Liver (tissue), 9 donors: Measurements from ENCODE around the gene PRDM12. TPM values are rescaled to one million over a fixed set of nuclear protein-coding genes. Genes with fewer than 3 reads are reported as not detected.

Experiments used
- DNase-seq: peaks from one replicate; pipeline ENCODE4 v3.0.0-alpha.2; 2017; ENCODE audit warnings: low spot score
- H3K27ac ChIP-seq, 2 donors: one replicate each; pipeline ENCODE4 v1.7.0; 2013; ENCODE audit warnings: inconsistent platforms in 2 of 2, low read length in 2 of 2, control low read depth in 1 of 2, low read depth in 1 of 2, mild to moderate bottlenecking in 1 of 2
- H3K27me3 ChIP-seq, 4 donors: one replicate each; pipeline versions ENCODE4 v1.6.1 to v1.7.0; 2013; ENCODE audit warnings: low read length in 3 of 4, inconsistent platforms in 1 of 4, mild to moderate bottlenecking in 1 of 4, moderate library complexity in 1 of 4; ENCODE audit not compliant: control insufficient read depth in 4 of 4, insufficient read depth in 4 of 4
- H3K36me3 ChIP-seq, 4 donors: one replicate each; pipeline versions ENCODE4 v1.6.1 to v1.7.0; 2013; ENCODE audit warnings: low read length in 3 of 4, mild to moderate bottlenecking in 3 of 4, low read depth in 1 of 4, moderate library complexity in 1 of 4; ENCODE audit not compliant: control insufficient read depth in 4 of 4, insufficient read depth in 3 of 4
- H3K4me1 ChIP-seq, 4 donors: one replicate each; pipeline versions ENCODE4 v1.6.1 to v1.7.0; 2013; ENCODE audit warnings: low read length in 3 of 4, mild to moderate bottlenecking in 3 of 4, moderate library complexity in 1 of 4; ENCODE audit not compliant: control insufficient read depth in 4 of 4, insufficient read depth in 4 of 4
- H3K4me3 ChIP-seq, 3 donors: one replicate each; pipeline versions ENCODE4 v1.6.1 to v1.7.0; 2013; ENCODE audit warnings: low read length in 3 of 3, control low read depth in 1 of 3, low read depth in 1 of 3, mild to moderate bottlenecking in 1 of 3
- H3K9ac ChIP-seq, 2 donors: one replicate each; pipeline ENCODE4 v1.7.0; 2013; ENCODE audit warnings: low read length in 2 of 2, mild to moderate bottlenecking in 2 of 2, moderate library complexity in 2 of 2, control low read depth in 1 of 2, low read depth in 1 of 2
- H3K9me3 ChIP-seq, 4 donors: one replicate each; pipeline versions ENCODE4 v1.6.1 to v1.7.0; 2013; ENCODE audit warnings: low read length in 3 of 4; ENCODE audit not compliant: control insufficient read depth in 4 of 4
- ATF3 ChIP-seq: IDR thresholded peaks from 2 replicates; pipeline ENCODE4 v1.6.1; 2016; ENCODE audit warnings: antibody characterized with exemption
- CTCF ChIP-seq: fragments of 150-350 bp; IDR thresholded peaks from 2 replicates; pipeline ENCODE4 v1.5.1; 2017; ENCODE audit warnings: improper control_type of control experiment, low read depth, low read length; ENCODE audit not compliant: missing input control
- EGR1 ChIP-seq, 2 donors: IDR thresholded peaks; 2 replicates each; pipeline ENCODE4 v1.6.1; 2016 to 2018; ENCODE audit warnings: antibody characterized with exemption in 2 of 2, low read depth in 2 of 2
- FOXA1 ChIP-seq: IDR thresholded peaks from 2 replicates; pipeline ENCODE4 v1.6.1; 2016; ENCODE audit warnings: antibody characterized with exemption
- FOXA2 ChIP-seq: IDR thresholded peaks from 2 replicates; pipeline ENCODE4 v1.6.1; 2016; ENCODE audit warnings: antibody characterized with exemption
- GABPA ChIP-seq, 2 donors: IDR thresholded peaks in 1 of 2; conservative IDR thresholded peaks in 1 of 2; 2 replicates each; pipeline ENCODE4 v1.6.1; 2016; ENCODE audit warnings: antibody characterized with exemption in 2 of 2, mild to moderate bottlenecking in 1 of 2, moderate library complexity in 1 of 2
- HNF4A ChIP-seq, 2 donors: conservative IDR thresholded peaks; 2 replicates each; pipeline ENCODE4 v1.6.1; 2016; ENCODE audit warnings: antibody characterized with exemption in 2 of 2, mild to moderate bottlenecking in 2 of 2
- HNF4G ChIP-seq: IDR thresholded peaks from 2 replicates; pipeline ENCODE4 v1.6.1; 2016; ENCODE audit warnings: antibody characterized with exemption
- JUND ChIP-seq, 2 donors: IDR thresholded peaks; 2 replicates each; pipeline ENCODE4 v1.6.1; 2016; ENCODE audit warnings: antibody characterized with exemption in 2 of 2
- MAX ChIP-seq: IDR thresholded peaks from 2 replicates; pipeline ENCODE4 v1.6.1; 2016; ENCODE audit warnings: antibody characterized with exemption
- RAD21 ChIP-seq, 2 donors: IDR thresholded peaks; 2 replicates each; pipeline ENCODE4 v1.6.1; 2016; ENCODE audit warnings: antibody characterized with exemption in 2 of 2, mild to moderate bottlenecking in 2 of 2
- REST ChIP-seq: IDR thresholded peaks from 2 replicates; pipeline ENCODE4 v1.6.1; 2016; ENCODE audit warnings: antibody characterized with exemption, mild to moderate bottlenecking
- RXRA ChIP-seq, 2 donors: IDR thresholded peaks; 2 replicates each; pipeline ENCODE4 v1.6.1; 2017 to 2018; ENCODE audit warnings: antibody characterized with exemption in 2 of 2, mild to moderate bottlenecking in 1 of 2
- SP1 ChIP-seq: IDR thresholded peaks from 2 replicates; pipeline ENCODE4 v1.6.1; 2018; ENCODE audit warnings: antibody characterized with exemption, mild to moderate bottlenecking
- TAF1 ChIP-seq: conservative IDR thresholded peaks from 2 replicates; pipeline ENCODE4 v1.6.1; 2016; ENCODE audit warnings: antibody characterized with exemption, mild to moderate bottlenecking
- YY1 ChIP-seq: IDR thresholded peaks from 2 replicates; pipeline ENCODE4 v1.6.1; 2016; ENCODE audit warnings: antibody characterized with exemption, mild to moderate bottlenecking
- ZBTB33 ChIP-seq: IDR thresholded peaks from 2 replicates; pipeline ENCODE4 v1.6.1; 2016; ENCODE audit warnings: antibody characterized with exemption
- WGBS: extraction: QIAGEN DNeasy Blood & Tissue Kit; methylation state at CpG from one replicate; pipeline ENCODE4 v1.1.7; 2013; 5-methylcytosine and 5-hydroxymethylcytosine counted together
- polyA plus RNA-seq, 2 donors: library from polyadenylated mRNA; stranded (reverse) in 1 of 2; unstranded in 1 of 2; fragments of 200-250 nt in 1 of 2; fragments of >200 nt in 1 of 2; fragmentation: Nextera tagmentation in 1 of 2; extraction: Ambion mirVana in 1 of 2; gene quantifications; one replicate each; pipeline versions ENCODE4 v1.2.1 to v1.2.3, GENCODE V29; 2013 to 2015
- total RNA-seq, 2 donors: library from RNA; depleted of rRNA; stranded (reverse); fragments of >200 nt; gene quantifications; one replicate each; pipeline ENCODE4 v1.2.3, GENCODE V29; 2014
- donor health status: healthy.
- donor health status: healthy.
- donor health status: healthy.
- donor health status: healthy.
- donor health status: healthy.

Gene PRDM12
- total and polyA plus RNA-seq, 4 donors = 0.02 TPM; not detected in 3

- no peak for TF ChIP-seq CTCF
Measured at GRCh38 chr9:130662099-130662969, 2.1 kb upstream of the PRDM12 start (continued).

GRCh38 chr9:130662970-130663257, 1.5 kb upstream of the PRDM12 start:
- H3K27me3 ChIP-seq = peaks cover 7 to 28% (median 13%) of the 10 kb centered on the region in 4 donors
- no peak for TF ChIP-seq RXRA (IDR thresholded peaks at IDR 0.05)
- TF ChIP-seq GABPA (IDR thresholded peaks at IDR 0.05 in 1 of 2, conservative IDR thresholded peaks at IDR 0.05 in 1 of 2) = no peak
- TF ChIP-seq EGR1 (IDR thresholded peaks at IDR 0.05; ENCODE audit: low read depth in 2 of 2) = no peak
- no peak for TF ChIP-seq HNF4G
- TF ChIP-seq RAD21 (IDR thresholded peaks at IDR 0.05) = no peak
- no peak for TF ChIP-seq YY1
- no peak for TF ChIP-seq CTCF
- no peak for TF ChIP-seq SP1
- TF ChIP-seq ATF3 = no peak
- no peak for TF ChIP-seq MAX
- no peak for TF ChIP-seq FOXA1
- no peak for TF ChIP-seq ZBTB33
- no peak for TF ChIP-seq FOXA2
- no peak for TF ChIP-seq JUND (IDR thresholded peaks at IDR 0.05)
- no peak for TF ChIP-seq REST
- TF ChIP-seq HNF4A (conservative IDR thresholded peaks at IDR 0.05) = no peak
- no peak for TF ChIP-seq TAF1
- no peak for DNase-seq
- no peaks in the 10 kb centered on the region for H3K36me3 ChIP-seq
- no peak overlapping the region for H3K9ac ChIP-seq
- H3K27ac ChIP-seq = no peak overlapping the region
- H3K9me3 ChIP-seq = no peaks in the 10 kb centered on the region
- peak overlapping the region in 1 of 3 donors; percentile 16 for H3K4me3 ChIP-seq
- peaks cover 14 to 53% (median 22%) of the 10 kb centered on the region in 4 donors for H3K4me1 ChIP-seq
- 12% methylated on average over 15 of the region's 15 CpGs for WGBS
